NCI-H2196 treated with DMSO at 0.1 percent for 48 hours (cell line): Measurements from ENCODE around the gene MRPL10.

Experiments
- DNase-seq: peaks from one replicate; lab custom pipeline; 2025; ENCODE audit not compliant: unreplicated experiment; lab: John Stamatoyannopoulos, UW

MRPL10 gene

DNA sequence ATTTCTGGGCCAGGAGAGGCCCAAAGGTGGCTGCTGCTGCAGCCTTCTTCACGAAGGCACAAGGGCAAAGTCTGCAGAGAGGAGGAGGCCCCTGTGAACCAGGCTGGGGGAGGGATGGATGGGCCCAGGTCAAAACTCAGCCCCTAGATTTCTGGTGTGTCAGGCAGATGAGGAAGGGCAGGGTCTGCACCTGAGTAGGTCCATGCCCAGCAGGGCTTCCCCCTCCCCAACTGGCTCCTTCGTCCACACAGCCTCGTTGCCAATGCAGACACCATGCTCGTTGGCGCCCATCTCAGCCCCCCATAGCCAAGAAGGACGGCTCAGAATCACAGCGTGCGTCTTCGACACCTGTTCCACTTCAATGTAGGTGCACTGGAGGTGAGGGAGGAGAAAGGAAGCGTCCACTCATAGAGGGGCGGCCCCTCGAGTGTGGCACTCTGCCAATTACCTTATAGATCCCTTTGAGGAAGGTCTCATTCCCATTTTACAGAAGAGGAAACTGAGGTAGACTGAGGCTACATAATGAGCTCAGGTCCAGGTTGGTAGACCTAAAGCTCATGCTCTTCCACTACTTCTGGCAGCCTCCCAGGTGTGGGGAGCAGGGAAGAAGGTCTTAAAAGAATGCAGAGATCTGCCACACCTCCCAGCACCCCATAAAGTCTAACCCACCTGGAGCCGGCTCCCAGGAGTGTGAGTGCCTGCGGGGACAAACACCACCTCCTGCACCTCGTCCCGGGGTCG is 8.8 kb upstream of the MRPL10 start:
- DNase-seq, result no peak

DNA sequence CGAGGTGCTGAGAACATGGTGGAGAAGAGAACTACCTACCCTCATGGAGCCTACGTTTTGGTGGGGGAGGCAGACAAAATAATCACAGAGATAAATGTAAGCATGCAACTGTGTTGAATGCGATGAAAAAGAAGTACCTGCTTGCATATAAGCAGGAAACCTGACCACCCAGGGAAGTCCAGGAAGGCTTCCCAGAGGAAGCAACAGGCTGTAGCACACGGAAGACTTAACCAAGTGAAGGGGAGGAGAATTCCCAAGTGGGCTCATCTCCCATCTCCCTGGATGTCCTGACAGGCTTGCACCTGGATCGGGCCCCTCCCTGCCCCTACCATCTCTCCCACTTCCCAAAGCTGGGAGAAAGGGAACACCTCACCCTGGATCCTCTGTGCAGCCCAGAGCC is 7.7 kb upstream of the MRPL10 start:
- no peak for DNase-seq

GRCh38 chr17:47838636-47839035 is 7.3 kb upstream of the MRPL10 start:
- no peak for DNase-seq

- DNase-seq, result no peak
Observed at GRCh38 chr17:47837401-47838039, 6.2 kb upstream of the MRPL10 start.

- DNase-seq, result no peak
Observed at GRCh38 chr17:47836601-47837000, 5.3 kb upstream of the MRPL10 start.

DNA sequence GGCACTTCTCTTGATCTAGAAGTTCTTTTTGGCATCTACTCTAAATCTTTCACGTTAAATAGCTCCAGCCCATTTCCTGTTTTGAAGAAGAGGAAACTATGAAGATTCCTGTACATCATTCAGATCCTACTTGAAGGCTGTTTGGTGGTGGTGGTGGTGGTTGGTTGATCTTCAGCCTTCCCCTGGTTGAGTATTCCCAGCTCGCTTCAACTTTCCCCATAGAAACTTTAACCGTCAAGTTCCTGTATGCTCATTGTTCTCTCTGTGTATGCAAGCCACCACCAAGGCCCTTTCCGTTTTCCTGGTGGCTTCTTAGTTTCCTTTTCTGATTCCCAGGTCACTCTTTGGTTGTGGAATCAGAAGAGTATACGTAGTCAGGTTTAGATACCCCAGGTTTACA is 3.4 kb upstream of the MRPL10 start:
- DNase-seq, result no peak

DNA sequence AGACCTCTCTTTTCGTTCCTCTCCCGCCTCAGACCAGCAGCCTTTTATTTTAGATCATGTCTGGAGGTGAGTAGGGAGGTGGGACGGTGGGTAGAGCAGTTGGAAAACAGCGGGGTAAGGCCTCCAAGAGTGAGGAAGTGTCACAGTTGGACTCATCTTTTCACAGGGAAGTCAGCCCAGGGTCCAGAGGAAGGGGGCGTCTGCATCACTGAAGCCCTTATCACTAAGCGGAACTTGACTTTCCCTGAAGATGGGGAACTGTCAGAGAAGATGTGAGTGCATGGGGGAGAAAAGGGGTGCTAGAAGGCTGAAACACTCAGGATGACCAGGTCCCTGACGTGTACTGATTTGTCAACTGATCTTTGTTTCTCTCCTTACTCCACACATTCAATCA is 590 bp upstream of the MRPL10 start:
- DNase-seq, result no peak

DNA sequence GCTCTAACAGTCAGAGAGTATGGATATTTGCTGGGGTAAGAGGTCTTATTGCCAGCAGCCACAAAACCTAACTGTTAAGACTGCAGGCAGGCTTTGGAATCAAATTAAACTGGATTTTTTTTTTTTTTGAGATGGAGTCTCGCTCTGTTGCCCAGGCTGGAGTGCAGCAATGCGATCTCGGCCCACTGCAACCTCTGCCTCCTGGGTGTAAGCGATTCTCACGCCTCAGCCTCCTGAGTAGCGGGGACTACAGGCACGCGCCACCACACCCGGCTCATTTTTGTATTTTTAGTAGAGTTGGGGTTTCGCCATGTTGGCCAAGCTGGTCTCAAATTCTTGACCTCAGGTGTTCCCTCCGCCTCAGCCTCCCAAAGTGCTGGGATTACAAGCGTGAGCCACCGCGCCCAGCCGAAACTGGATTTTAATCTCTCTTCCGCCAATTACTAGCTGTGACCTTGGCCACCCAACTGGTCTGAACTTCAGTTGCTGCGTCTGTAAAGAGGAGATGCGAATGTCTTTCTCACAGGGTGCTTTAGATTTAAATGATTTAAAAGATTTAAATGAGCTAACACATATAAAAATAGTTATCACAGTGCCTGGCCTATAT is 842 bp downstream of the MRPL10 start:
- DNase-seq, result no peak

DNA sequence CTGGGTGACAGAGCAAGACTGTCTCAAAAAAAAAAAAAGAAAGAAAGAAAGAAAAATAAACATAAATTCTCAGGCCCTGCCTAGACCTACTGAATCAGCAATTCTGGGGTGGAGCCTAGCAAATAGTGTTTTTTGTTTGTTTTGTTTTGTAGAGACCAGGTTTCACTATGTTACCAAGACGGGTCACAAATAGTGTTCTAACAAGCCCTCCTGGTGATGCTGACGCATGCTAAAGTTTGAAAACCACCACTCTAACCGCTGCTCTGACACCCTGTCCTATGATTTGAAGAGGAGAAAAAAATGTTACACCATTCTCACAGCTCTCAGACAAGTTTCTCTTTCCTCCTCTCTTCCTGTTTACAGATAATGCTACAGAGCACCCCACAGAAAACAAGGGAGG is 1.5 kb downstream of the MRPL10 start:
- no peak for DNase-seq

- no peak for DNase-seq
Observed at GRCh38 chr17:47823519-47823918, 7.8 kb downstream of the MRPL10 start.

GRCh38 chr17:47822785-47823184 is 8.6 kb downstream of the MRPL10 start:
- DNase-seq, result no peak

- DNase-seq, result peak; percentile 84
Observed at GRCh38 chr17:47821424-47822391, 9.6 kb downstream of the MRPL10 start, which contains the start of gene OSBPL7. TSS of gene OSBPL7 (minus strand) at chr17:47821794. CDS start at chr17:47820278, 1,516 bp downstream.

DNA sequence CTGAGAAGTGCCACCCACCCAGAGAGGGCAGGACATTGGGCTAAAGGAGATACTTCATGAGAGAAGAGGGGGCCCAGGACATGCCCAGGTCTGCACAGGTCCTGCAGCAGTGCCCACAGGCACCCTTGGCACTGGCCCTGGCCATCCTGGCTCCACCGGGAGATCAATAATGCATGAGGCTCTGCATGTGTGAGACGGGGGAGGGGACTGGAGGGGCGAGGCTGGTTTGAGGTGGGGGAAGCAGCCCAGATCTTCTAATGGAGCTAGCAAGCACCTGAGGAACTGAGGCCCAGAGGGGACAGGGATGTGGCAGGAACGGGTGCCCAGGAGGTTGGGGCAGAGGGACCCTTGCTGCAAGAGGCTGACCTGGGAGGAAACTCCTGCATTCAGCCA is 10.3 kb downstream of the MRPL10 start:
- no peak for DNase-seq

- no peak for DNase-seq
Observed at GRCh38 chr17:47820033-47820789, 11.1 kb downstream of the MRPL10 start.

- no peak for DNase-seq
Observed at GRCh38 chr17:47819475-47819874, 11.9 kb downstream of the MRPL10 start.

- no peak for DNase-seq
Observed at GRCh38 chr17:47818002-47818695, 13.2 kb downstream of the MRPL10 start.

DNA sequence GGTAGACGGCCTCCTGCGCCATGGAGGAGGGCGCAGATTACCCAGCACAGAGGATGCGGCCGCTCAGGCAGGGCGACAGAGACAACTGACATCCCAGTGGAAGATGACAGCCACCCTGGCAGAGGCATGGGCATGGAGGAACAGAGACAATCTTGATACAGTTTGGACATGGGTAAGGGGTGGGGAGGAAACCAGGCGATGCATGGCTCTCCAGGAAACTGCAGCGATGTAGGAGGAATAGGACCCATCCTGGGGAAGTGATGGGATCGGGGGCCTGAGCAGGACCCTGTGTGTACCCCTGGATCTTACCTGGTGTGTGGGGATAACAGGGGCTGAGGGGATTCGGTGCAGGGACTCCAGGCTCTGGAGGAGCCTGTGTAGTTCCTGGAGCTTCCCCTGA is 14.4 kb downstream of the MRPL10 start:
- DNase-seq, result no peak

DNA sequence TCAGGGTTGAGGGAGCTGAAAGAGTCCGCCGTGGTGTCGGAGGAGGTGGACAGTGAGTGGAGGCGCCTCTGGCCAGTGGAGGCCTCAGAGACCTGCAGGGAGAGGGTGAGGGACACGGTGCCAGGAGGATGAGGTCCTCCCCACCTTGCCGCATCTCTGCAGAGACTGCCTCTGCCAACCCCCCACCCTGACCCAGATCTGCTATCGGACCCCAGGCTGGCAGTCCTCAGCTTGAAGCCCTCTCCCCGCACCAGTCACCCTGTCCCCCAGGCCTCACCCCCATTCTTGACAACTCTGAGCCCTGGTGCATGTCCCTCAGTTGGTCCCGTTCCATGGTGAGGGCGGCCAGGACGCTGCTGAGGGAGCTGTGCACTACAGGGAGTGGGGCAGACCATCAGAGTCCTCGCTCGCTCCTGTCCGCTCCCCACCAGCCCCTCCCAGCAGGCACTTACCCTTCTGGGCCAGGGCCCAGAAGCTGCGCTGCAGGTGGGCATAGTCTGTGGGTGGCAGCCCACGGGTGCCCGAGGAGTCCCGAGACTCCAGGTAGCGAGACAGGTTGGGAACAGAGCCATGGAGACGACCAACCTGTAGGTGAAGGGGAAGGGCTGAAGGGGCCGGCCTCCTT is 15.1 kb downstream of the MRPL10 start:
- DNase-seq, result no peak

- no peak for DNase-seq
Observed at GRCh38 chr17:47815106-47815918, 16.0 kb downstream of the MRPL10 start.
